Erythroblast (primary cell): ENCODE data around the gene HIF1A.
"Not testable (repeated sequence)": the region's sequence is repeated elsewhere in the genome, so short reads cannot be mapped to it uniquely, and the experiment has no call there.

ENCODE experiments used
- DNase-seq, 2 experiments: peaks; one replicate each; lab custom pipeline; 2025; lab: John Stamatoyannopoulos, UW
- GATA1 ChIP-seq: IDR thresholded peaks from 2 replicates; pipeline ENCODE4 v1.6.1; 2011; ENCODE audit warnings: low read depth, mild to moderate bottlenecking, control low read depth, low read length, moderate library complexity
- POLR2A ChIP-seq: IDR thresholded peaks from 2 replicates; pipeline ENCODE4 v1.6.1; 2011; ENCODE audit warnings: mild to moderate bottlenecking, low read length

The HIF1A gene

GRCh38 chr14:61694830-61695694 is at the start of gene HIF1A:
HIF1A (plus strand) TSS chr14:61695513; CDS start chr14:61695805, 292 bp downstream.
- peak; percentile 97 to 98 for DNase-seq
- TF ChIP-seq POLR2A (peak; percentile 89), GATA1 (no peak)

- no peak for DNase-seq
- TF ChIP-seq GATA1 (no peak), POLR2A (no peak)
Measured at GRCh38 chr14:61646366-61647116, 48.8 kb upstream of the HIF1A start.

- TF ChIP-seq GATA1 (no peak), POLR2A (no peak)
- DNase-seq = no peak
Measured at GRCh38 chr14:61647704-61648103, 47.6 kb upstream of the HIF1A start.

- DNase-seq = no peak
- no peak for TF ChIP-seq POLR2A
- TF ChIP-seq GATA1 = no peak
Measured at GRCh38 chr14:61648377-61648776, 46.9 kb upstream of the HIF1A start.

GRCh38 chr14:61649283-61649682 is 46.0 kb upstream of the HIF1A start:
- DNase-seq = no peak
- TF ChIP-seq GATA1 (no peak), POLR2A (no peak)

- TF ChIP-seq POLR2A = no peak
- TF ChIP-seq GATA1 = no peak
- DNase-seq = no peak
Measured at GRCh38 chr14:61651355-61651754, 44.0 kb upstream of the HIF1A start.

GRCh38 chr14:61652526-61653262 is 42.6 kb upstream of the HIF1A start:
- no peak for TF ChIP-seq POLR2A
- no peak for TF ChIP-seq GATA1
- DNase-seq = no peak

GRCh38 chr14:61653507-61653906 is 41.8 kb upstream of the HIF1A start:
- no peak for DNase-seq

GRCh38 chr14:61654026-61654425 is 41.3 kb upstream of the HIF1A start:
- no peak for TF ChIP-seq POLR2A
- no peak for TF ChIP-seq GATA1

More at GRCh38 chr14:61653507-61653906, 41.8 kb upstream of the HIF1A start:
- TF ChIP-seq POLR2A (no peak), GATA1 (no peak)

GRCh38 chr14:61655777-61656176 is 39.5 kb upstream of the HIF1A start:
- DNase-seq = no peak
- TF ChIP-seq POLR2A (no peak), GATA1 (no peak)

More at GRCh38 chr14:61654026-61654425, 41.3 kb upstream of the HIF1A start:
- DNase-seq = no peak

GRCh38 chr14:61656341-61656740 is 39.0 kb upstream of the HIF1A start:
- no peak for DNase-seq
- TF ChIP-seq POLR2A (no peak), GATA1 (no peak)

GRCh38 chr14:61658111-61658510 is 37.2 kb upstream of the HIF1A start:
- not testable (repeated sequence) for DNase-seq

GRCh38 chr14:61659582-61659981 is 35.7 kb upstream of the HIF1A start:
- TF ChIP-seq POLR2A (no peak), GATA1 (no peak)
- no peak for DNase-seq
